ENCODE results near the gene OR10A3.
"Not testable (repeated sequence)": the region's sequence is repeated elsewhere in the genome, so short reads cannot be mapped to it uniquely, and the experiment has no call there.

OR10A3 gene, protein sequence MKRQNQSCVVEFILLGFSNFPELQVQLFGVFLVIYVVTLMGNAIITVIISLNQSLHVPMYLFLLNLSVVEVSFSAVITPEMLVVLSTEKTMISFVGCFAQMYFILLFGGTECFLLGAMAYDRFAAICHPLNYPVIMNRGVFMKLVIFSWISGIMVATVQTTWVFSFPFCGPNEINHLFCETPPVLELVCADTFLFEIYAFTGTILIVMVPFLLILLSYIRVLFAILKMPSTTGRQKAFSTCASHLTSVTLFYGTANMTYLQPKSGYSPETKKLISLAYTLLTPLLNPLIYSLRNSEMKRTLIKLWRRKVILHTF

DNA sequence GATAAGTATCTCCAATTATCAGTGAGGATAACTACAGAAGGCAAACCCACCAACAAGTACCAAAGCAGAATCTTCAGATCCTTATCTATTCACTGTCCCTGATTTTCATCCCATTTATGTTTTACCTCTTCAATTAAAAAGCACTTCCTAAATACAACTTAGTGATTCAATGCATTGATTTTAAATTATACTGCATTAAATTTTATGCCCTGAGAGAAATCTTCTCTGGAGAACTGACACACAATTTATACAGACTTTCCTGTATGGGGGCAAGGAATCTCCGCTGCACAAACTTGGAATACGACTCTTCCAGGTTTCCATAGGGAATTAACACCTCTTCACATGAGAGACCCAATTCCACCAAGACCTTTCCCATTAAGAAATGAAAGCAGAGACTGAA lies at the start of gene OR10A3:
Gene OR10A3, minus strand, starts transcription at position 101 of the 400 bp plus-strand sequence. CDS start 2,188 bp downstream, outside the sequence.
- no peak for DNase-seq (ENCODE audit: low read depth, low spot score)

GRCh38 chr11:7987560-7987883 lies 46.0 kb upstream of the OR10A3 start:
- DNase-seq (ENCODE audit: low read depth, low spot score): not testable (repeated sequence)

DNA sequence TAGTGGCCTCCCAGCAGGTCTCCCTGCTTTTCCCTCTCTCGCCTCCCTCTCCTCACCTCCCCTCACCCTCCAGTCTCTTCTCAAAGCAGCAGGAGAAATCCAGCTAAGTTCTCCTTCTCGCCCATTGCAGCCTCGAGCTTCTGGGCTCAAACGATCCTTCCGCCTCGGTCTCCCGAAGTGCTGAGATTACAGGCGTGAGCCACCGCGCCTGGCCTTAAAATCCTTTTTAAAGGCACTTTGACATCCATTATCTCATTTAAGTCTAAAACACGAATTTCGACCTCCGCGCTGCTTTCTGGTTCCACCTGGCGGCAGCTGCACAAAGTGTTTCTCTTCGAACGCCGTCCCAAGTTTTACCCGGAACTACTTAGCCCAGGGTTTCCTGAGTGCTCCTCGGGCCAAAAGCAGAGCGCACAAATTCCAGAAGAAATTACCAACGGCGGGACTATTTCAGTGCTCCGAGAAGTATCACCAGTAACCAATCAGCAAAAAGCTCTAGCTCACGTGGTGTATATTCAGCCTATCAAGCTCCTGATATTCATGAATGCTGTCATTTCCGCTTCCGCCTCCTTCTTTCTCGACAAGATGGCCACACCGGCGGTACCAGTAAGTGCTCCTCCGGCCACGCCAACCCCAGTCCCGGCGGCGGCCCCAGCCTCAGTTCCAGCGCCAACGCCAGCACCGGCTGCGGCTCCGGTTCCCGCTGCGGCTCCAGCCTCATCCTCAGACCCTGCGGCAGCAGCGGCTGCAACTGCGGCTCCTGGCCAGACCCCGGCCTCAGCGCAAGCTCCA lies 45.5 kb upstream of the OR10A3 start, which contains the start of gene EIF3F:
Gene EIF3F, plus strand, starts transcription at position 570 of the 792 bp plus-strand sequence. Its CDS starts 16 bp downstream, at position 586.
- peak; percentile 99 for DNase-seq (ENCODE audit: low read depth, low spot score)

DNA sequence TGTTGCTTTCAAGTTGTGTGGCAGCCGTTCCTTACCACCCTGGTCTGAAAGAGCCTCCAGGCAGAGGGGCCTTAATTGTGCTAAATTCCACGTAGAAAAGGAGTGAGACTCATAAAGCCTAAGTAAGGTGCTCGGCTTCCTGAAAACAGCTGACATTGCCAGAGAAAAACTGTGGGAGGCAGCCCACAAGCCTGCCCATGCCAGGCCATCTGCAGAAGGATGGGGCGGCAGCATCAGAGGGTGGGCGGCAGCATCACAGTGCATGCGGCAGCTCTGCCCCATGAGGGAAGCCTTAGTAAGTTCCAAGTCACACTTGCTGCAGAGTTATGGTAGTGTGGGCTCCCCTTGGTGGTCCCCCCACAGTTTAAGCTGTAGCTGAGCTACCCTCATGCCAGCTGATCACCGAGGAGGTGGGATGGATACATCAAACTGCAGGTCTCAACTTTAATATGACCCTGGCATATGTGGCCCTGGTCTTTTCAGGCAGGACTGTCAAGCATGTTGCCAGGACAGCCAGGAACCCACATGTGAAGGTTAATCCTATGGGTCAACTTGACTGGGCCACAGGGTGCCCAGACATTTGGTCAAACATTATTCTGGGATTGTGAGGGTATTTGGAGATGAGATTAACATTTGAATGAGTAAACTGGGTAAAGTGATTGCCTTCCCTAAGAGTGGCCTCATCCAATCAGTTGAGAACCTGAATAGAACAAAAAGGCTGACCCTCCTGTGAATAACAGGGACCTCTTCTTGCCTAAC lies 42.5 kb upstream of the OR10A3 start:
- DNase-seq (ENCODE audit: low read depth, low spot score): no peak

DNA sequence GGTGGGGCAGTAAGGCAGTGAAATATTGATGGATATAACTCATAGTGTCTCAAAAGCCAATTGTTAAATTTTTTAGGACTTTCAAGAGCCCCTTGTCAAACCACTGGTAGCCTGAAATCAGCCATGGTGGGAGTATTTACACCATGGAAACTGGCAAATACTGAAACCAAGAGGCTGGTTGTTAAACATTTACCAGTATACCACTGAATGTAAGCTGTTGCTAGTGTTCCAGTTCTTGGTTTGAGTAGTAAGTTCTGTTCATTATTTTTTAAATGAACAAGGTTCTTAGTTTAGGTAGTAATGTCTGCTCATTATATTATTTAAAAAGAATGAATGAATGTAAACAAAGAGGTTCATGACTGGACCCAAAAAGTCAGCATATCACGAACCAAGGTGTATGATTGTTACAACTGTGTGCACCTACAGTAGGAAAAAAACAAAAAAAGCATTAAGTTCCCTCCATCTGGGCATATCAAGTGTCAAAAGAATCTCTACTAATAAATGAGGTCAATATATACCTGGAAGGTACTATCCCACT lies 41.1 kb upstream of the OR10A3 start:
- DNase-seq (ENCODE audit: low read depth, low spot score): no peak

DNA sequence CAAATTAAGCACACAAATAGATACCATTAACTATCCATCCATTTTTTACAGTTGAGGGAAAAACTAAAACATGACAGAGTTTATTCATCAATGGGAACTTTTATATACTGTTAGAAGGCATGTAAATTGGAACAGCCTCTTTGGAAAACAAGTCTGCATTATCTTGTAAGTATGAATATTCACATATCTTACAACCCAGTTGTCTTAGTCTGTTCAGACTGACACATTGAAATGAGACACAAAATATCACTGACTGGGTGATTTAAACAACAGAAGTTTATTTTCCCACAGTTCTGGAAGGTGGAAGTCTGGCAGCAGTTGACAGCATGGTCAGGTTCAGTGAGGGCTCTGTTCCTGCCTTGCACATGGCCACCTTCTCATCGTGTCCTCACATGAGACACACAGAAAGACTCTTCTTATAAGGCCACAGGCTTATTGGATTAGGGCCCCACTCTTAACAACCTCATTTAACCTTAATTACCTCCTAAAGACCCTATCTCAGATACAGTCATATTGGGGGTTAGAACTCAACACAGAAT lies 40.2 kb upstream of the OR10A3 start:
- no peak for DNase-seq (ENCODE audit: low read depth, low spot score)

GRCh38 chr11:7977232-7977917 lies 35.9 kb upstream of the OR10A3 start:
- DNase-seq (ENCODE audit: low read depth, low spot score): peak; percentile 69

GRCh38 chr11:7974668-7975067 lies 33.2 kb upstream of the OR10A3 start:
- DNase-seq (ENCODE audit: low read depth, low spot score): no peak

DNA sequence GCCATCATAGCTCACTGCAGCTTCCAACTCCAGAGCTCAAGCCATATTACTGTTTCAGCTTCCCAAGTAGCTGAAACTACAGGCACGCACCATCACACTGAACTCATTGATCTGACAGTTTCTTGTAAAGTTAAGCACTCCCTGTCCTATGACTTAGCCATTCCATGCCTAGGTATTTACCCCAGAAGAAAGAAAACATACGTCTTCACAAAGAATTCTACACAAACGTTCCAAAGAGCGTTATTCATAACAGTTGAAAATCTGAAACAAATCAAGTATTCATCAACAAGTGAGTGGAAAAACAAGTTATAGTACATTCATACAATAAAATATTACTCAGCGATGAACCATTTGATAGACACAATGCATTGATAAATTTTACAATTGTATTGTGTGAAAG lies 31.5 kb upstream of the OR10A3 start:
- DNase-seq (ENCODE audit: low read depth, low spot score): no peak

DNA sequence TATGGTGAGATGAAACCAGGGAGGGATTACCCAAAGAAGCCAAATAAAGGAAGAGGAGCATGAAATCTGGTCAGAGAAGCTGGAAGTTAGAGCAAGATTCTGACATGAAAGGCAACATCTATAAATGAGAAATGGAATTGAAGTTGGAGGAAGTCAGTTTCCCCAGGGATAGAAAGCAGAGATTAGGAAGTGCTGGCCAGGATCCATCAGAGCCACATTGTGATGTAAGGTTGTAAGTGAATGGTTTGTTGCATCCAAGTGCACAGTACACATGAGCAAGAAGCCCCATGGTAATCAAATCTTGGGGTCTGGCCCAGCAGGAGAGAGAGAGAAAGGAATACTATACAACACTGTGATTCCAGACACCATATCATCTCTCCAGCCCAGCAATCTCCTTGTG lies 30.3 kb upstream of the OR10A3 start:
- no peak for DNase-seq (ENCODE audit: low read depth, low spot score)

DNA sequence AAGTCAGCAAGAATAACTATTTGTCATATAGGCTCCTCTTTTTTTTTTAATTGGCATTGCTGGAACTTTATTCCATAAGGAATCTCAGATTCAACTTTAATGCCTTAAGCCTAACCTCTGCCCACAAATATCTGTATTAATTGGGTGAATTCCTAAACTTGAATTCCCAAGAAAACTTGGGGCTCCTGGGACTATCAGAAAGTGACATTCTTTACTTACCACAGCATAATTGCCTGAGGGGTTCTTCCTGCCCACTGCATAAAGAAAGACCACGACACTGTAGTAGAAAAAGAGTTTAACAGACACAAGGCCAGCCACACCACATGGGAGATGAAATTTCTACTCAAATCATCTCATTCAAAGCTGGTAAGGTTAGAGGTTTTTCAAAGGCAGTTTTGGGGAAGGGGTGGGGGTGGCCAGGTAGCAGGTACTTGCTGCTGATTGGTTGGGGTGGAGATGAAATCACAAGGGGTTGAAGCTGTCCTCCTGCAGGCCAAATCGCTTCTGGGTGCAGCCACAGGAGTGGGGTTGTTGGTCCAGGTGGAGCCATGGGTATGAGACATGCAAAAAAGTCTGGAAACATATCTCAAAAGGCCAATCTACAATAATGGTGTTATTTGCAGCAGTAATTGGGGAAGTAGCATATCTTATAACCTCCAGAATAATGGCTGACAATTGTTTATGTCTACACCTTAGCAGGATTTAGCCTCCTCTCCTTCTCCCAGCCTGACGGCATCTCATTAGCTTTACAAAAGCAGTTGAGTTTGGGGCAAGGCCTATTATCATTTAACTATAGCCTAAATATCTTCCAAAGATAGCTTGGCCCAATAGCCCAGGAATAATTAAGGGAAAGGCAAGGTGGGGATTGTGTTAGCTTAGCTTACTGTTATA lies 28.5 kb upstream of the OR10A3 start:
- peak; percentile 49 for DNase-seq (ENCODE audit: low read depth, low spot score)

DNA sequence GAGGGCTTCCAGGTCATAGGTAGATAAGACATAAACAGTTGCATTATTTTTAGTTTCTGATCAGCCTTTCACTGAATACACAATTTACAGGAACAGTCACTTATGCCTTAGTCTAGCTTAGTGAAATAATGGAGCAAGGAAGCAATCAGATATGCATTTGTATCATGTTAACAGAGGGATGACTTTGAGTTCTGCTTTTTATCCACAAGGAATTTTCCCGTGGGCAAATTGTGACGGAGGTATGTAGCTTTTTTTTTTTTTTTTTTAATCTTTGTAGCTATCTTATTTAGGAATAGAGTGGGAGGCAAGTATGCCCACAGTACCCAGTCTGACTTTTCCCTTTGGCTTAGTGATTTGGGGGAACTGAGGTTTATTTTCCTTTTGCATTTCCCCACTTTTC lies 27.2 kb upstream of the OR10A3 start:
- peak; percentile 11 for DNase-seq (ENCODE audit: low read depth, low spot score)

DNA sequence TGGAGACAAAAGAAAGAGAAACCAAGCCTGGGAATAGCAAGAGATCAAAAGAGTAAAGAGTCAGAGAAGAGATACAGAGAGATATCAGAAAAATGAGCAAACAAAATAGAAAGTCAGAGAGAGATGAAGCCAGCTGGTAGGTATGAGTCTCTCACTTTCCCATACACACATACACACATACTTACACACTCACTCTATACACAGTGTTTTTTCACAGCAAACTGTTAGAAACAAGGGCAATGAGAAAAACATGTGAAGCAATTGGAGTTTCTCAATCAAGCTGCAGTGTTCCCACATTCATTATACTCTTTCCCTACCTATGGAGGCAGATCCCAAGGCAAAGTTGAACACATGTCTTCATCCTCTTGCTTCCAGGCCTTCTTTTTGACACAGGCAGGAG lies 26.3 kb upstream of the OR10A3 start:
- DNase-seq (ENCODE audit: low read depth, low spot score): no peak

- no peak for DNase-seq (ENCODE audit: low read depth, low spot score)
These were observed 25.6 kb upstream of the OR10A3 start for GRCh38 chr11:7967097-7967496.

- peak; percentile 22 for DNase-seq (ENCODE audit: low read depth, low spot score)
These were observed 23.9 kb upstream of the OR10A3 start, which contains the start of gene NLRP10 for GRCh38 chr11:7965386-7965785. Gene NLRP10, minus strand, starts transcription at chr11:7965447. Its CDS starts 1,952 bp downstream, at chr11:7963495.

- peak; percentile 21 for DNase-seq (ENCODE audit: low read depth, low spot score)
These were observed 23.4 kb upstream of the OR10A3 start for GRCh38 chr11:7964873-7965272.

DNA sequence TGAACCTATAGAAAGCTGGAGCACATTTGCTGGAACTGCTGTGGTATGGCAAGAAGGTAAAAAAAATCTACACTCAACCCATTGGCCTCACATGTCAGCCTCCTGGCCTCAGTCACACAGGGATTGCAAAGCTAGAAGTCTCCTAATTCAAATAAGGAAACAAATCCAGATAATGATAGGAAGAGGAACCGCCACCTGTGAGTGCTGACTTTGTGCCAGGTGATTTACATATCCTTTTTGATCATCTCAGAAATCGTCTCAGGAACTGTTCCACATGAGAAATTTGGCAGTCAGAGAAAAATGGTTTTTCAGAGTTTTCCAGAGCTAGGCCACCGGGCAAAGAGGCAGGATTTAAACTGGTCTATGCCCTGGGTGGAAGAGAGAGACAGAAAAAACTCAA lies 22.8 kb upstream of the OR10A3 start:
- no peak for DNase-seq (ENCODE audit: low read depth, low spot score)

DNA sequence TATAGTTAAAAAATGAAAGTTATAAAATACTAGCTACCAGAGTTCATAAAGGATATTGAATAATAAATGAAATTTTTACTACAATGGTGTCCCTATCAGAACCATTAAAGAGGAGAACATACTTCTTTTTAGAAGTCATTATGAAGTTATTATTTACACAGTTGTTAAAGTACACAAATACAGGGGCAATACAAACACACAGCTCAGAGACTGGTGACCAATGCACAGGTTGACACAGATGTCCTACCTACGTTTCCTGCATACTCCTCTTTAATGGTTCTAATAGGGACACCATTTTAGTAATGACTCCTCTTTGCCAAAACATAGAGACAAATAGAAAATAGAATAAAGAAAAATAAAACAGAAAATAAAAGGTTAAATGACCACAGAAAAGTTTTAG lies 13.7 kb upstream of the OR10A3 start:
- no peak for DNase-seq (ENCODE audit: low read depth, low spot score)

DNA sequence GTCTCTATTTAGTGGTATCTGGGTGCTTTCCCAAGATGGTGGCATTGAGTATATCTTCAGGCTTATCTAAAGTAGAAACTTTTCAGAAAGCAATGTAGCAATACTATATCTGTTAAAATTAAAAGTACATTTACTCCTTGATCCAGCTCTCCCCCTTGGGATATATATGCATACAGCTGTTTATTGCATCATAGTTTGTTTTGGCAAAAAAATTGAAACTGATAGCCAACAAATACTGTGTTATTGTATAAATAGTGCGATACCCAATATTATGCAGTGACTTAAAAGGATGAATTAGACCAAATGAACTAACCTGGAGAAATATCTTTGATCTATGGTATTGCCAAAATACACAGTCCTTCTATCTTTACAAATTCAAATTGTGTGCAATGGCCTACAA lies 8.4 kb upstream of the OR10A3 start:
- DNase-seq (ENCODE audit: low read depth, low spot score): no peak

GRCh38 chr11:7944123-7944522 lies 2.6 kb upstream of the OR10A3 start:
- no peak for DNase-seq (ENCODE audit: low read depth, low spot score)
